Measurements from ENCODE around the gene FADD.

GRCh38 chr11:70159627-70160570 lies 43.2 kb upstream of the FADD start:
- TF ChIP-seq CTCF (IDR thresholded peaks at IDR 0.05 in 8 of 11, conservative IDR thresholded peaks at IDR 0.05 in 3 of 11) (no peak), POLR2A (IDR thresholded peaks at IDR 0.05) (no peak), POLR2AphosphoS5 (IDR thresholded peaks at IDR 0.05) (no peak)
